ENCODE measurements around the gene SNAPC2.

DNA sequence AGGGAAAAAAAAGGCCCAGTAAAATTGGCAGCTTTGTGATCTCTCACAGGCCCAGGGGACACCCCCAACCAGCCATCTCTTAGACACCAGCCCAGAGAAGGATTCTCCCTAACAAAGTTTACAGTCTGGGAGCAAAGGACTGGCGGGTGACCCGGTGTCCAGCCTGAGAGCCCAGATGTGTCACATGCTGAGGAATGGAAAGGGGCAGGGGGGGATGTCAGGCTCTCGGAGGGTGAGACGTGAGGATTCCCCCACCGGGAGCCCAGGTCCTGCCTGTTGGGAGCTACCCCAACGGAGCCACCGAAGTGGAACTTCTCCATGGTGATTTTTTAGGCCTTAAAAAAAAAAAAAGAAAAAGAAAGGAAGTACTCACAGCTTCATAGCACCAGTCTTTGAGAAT, 10.6 kb downstream of the SNAPC2 start:
- TF ChIP-seq POLR2A (IDR thresholded peaks at IDR 0.05) = no peak
- TF ChIP-seq, protein P1, sequence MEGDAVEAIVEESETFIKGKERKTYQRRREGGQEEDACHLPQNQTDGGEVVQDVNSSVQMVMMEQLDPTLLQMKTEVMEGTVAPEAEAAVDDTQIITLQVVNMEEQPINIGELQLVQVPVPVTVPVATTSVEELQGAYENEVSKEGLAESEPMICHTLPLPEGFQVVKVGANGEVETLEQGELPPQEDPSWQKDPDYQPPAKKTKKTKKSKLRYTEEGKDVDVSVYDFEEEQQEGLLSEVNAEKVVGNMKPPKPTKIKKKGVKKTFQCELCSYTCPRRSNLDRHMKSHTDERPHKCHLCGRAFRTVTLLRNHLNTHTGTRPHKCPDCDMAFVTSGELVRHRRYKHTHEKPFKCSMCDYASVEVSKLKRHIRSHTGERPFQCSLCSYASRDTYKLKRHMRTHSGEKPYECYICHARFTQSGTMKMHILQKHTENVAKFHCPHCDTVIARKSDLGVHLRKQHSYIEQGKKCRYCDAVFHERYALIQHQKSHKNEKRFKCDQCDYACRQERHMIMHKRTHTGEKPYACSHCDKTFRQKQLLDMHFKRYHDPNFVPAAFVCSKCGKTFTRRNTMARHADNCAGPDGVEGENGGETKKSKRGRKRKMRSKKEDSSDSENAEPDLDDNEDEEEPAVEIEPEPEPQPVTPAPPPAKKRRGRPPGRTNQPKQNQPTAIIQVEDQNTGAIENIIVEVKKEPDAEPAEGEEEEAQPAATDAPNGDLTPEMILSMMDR (IDR thresholded peaks at IDR 0.05) = no peak
